ENCODE measurements around the gene PGLYRP4.

PGLYRP4 gene, protein sequence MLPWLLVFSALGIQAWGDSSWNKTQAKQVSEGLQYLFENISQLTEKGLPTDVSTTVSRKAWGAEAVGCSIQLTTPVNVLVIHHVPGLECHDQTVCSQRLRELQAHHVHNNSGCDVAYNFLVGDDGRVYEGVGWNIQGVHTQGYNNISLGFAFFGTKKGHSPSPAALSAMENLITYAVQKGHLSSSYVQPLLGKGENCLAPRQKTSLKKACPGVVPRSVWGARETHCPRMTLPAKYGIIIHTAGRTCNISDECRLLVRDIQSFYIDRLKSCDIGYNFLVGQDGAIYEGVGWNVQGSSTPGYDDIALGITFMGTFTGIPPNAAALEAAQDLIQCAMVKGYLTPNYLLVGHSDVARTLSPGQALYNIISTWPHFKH

DNA sequence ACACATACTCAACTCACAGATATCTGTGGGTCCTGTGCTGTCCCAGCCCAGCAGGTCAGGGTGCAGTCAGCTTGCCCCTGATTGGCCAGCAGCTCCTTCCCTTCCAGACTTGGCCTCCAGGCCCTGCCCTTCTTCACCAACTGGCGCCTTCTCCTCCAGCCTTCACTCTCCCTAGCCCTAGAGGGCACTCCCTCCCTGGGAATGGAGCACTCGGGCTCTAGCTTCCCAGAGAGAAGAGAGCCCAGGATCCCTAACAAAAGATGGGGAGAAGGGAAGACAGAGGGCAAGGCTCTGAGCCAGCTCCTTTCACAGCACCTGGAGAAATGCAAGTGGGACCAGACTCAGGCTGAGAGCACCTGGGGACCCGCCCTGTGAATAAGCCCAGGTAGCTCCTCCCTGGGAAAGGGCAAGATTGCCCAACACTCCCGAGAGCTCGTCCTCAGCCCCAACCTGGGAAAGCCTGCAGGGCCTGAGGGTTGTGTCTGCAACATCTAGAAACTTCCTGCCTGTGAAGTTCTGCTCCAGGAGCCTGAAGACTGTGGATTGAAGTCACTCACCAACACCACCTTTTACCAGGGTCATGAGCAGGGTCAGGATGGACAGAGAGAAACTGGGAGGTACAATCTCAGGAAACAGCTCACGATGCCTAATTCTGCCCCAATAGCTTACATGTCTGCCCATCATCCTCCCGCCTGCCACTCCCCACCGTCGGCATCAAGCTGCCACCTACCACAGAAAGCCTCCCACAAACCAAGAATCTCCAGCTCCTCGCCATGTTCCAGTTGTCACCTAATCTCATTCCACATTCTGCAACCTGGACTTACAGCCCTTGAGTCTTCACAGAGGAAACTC is at the start of gene PGLYRP4:
PGLYRP4 (minus strand) TSS at position 331 of the 852 bp plus-strand sequence. CDS start 909 bp downstream, outside the sequence.
- no peak for DNase-seq

DNA sequence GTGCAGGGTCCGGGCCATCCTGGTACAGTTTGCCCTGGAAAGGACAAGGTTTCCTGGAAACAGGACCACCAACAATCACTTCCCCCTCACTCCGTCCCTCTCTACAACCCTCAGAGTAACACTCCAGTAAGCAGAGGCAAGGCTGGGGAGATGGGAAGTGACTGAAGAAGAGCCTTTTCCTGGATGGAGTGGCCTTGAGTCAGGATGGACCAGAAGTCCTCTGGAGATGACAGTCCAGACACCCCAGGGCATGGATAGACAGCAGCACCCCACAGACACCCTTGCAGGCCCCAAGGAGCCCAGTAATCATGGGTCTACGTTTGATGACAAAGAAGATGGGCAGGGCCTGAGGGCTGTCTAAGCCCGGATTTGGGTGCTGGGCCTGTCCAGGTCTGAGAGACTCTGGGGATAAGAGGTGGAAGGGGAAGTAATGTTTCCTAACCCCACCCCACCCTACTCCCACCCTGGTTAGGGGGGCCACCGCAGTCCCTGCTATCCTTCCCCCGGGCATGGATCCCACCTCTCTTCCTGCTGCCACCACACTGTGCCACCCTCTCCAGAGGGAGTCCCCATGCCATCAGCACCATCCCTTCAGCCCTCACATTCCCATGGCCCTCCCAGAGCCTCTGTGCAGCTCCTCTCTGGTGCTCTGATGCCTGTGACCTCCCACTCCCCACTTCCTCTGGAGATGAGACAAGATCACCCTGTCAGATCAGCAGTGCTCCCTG is 49.4 kb upstream of the PGLYRP4 start:
- no peak for DNase-seq

DNA sequence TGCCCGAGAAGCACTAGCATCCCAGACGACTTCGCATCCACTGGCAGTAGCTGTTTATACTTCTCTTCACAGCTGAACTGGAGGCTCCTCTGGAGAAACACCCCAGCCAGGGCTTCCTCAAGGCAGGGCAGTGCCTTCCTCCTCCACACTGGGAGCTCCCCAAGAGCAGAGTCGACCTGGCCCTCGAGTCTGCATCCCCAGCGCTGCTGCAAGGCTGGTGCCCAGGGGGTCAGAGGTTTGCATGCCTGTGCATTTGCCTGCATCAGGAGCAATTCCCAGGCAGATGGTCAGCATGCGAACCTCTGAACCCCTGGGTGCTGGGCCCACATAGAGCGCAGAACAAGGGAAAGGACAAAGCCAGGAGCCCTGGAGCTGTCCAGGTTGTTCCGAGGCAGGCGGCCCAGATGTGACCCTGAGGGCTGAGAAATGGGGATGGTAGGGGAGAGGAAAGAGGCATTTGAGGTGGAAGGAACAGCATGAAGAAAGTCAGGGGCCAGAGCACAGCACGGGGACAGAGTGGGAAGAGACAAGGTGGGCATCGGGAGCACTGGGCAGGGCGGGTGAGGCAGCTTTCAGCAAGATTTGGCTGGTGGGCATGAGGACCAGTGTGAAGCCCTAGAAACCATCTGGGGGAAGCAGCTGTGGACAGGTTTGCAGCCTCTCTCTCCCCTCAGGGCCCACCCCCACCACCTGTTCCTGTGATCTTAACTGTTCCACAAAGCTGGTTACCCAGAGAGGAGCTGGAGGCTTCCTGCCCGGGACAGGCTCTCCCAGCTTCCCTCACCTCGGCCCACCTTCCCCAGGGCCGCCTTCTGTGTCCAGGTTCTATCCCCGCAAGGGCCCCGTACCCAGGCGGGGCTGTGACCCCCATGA is 48.6 kb upstream of the PGLYRP4 start:
- DNase-seq: no peak

DNA sequence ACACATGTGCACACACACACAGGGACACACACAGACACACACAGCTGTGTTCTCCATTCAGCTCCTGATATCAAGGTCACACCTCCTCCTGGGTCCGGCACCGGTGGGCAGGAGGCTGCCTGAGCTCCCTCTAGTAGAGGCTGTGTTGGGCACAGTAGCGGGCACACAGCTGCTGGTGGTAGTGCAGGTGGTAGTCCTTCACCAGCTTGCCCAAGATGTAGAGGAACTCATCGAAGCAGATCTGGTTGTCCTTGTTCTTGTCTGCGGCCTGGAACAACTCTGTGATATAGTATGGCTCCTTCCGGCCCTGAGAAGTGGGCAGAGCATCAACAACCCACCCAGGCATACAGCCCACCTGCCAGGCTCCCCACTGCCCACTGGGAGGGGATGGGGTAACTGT is 47.8 kb upstream of the PGLYRP4 start:
- no peak for DNase-seq

DNA sequence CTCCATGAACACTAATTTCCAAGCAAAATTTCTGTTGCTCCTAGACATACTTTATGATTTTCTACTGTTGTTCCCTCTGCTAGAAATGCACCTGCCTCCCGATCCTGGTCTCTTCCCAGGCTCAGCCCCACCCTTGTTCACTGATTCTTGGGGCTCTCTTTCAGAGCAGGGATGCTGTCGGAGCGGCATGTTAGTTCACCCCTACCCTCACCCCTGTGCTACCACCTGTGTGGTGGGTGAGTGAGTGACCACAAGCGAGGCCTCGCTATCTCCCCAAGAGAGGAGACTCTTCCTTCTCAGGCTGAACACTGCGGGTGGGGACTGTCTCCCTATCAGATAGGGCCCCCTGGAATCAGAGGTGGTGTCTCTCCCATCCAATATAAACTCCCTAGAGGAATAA is 47.1 kb upstream of the PGLYRP4 start:
- no peak for DNase-seq

DNA sequence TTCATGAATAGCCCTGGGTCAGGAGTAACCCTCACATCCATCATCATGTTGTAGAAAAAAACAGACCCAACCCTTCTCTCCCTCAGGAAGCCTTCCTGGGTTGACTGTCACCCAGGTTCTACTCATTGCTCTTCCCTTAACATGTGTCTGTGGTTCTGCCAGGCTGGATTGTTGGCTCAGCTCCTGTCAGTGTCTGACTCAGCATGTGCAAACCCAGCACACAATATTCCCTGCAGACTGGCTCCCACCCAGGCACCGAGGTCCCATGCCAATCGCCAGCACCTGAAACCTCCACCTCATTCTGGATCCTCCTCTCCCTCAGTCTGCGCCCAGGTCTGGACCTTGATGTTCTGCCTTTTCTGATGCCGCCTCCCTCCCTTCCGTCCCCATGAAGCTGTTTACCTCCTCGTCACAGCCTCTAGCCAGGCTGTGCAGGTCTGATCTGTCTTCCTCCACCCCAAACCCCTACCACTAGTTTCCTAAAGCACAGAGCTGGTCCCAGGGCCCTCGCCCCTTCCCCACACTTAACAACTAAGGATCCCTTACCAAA is 46.6 kb upstream of the PGLYRP4 start:
- DNase-seq: no peak

DNA sequence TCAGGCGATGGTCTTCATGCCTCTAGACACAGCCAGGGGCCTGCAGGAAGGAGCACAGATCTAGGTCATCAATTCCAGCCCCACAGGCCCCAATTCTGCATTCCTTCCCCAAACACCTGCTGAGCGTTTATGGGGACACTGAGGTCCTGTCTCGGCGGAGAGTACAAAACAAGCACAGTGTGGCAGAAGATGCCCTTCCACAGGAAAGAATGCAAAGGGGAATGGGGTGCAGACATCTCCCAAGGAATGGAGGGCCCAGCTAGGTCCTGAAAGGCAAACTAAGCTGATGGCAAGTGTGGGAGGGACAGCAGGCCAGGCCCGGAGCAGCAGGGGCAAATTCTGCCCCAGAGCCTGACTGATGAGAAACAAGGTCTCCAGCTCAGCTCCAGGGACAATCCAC is 45.8 kb upstream of the PGLYRP4 start:
- no peak for DNase-seq

DNA sequence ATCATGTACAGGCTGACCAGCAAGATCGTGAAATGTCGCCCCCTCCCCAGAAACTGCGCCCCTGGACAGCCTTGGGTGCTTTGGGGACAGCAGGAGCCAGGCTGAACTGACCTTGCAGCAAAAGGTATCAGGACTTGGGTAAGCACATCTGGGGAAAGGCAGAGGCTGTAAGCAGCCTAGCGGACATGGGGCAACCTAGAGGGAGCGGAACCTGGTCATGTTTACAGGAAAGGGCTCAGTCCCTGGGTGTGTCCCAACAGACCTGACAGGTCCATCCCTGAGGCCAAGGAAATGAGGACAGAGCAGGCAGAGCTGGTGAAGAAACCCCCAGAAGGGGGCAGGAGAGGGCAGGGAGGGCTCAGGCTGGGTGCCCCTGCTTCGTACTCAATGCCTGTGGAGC is 45.3 kb upstream of the PGLYRP4 start:
- no peak for DNase-seq

DNA sequence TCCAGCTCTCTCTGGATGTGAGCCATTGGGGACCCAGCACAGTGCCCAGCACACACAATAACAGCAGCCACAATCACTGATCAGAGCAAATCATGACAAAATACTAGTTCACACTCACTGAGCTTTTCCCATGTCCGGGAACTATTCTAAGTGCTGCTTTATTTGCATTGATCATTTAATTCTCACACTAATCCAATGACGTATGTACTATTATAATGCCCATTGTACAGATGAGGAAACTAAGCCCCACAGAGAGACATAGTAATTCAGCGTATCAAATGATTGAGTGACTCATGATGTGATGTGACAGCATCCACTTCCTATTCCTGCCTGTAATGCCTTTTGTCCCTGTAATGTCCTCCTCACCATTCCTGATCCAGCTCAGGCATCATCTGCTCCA is 44.2 kb upstream of the PGLYRP4 start:
- peak; percentile 2 for DNase-seq

DNA sequence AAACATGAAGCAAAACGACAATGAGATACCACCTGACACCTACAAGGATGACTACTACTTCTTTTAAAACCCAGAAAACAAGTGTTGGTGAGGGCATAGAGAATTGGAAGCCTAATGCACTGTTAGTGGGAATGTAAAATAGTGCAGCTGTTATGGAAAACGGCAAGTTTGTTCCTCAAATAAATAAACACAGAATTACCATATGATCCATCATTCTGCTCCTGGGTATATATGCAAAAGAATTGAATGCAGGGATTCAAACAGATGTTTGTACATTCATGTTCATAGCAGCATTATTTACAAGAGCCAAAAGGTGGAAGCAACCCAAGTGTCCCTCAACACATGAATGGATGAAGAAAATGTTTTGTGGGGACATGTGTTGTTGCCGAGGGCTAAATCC is 43.6 kb upstream of the PGLYRP4 start:
- DNase-seq: no peak

DNA sequence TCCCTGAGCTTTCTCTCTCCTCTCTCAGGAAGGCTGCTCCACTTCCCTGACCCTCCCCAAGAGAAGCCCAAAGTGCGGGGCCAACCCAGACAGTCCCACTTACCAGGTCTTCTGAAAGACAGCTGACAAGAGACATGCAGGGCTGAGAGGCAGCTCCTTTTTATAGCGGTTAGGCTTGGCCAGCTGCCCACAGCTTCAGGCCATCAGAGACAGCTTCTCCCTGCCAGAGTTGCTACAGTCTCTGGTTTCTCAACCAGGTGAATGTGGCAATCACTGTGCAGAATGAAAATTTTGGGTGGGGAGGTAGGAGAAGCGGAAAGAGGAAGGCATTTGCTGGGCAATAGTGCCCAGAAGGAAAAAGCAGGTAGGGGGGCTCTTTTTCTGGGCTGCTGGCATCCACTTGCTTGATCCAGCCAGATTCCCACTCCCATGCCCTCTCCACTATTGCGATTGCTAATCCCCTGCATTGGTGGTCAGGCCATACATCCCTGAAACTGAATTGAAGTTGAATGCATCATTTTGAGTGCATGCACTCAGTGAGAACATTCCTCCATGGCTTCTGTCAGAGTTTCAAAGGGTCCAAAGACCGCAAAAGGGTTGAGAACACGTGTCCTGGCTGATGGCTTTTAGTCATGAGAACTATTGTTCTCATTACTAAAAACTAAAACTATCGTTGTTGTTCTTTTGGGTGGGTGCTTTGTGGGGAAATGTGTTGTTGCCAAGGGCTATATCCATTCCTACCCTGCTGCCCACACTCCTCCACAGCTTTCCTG is 42.5 kb upstream of the PGLYRP4 start, which contains the start of gene S100A8:
S100A8 (minus strand) TSS at position 136 of the 773 bp plus-strand sequence. CDS start 538 bp downstream, outside the sequence.
- DNase-seq: no peak

DNA sequence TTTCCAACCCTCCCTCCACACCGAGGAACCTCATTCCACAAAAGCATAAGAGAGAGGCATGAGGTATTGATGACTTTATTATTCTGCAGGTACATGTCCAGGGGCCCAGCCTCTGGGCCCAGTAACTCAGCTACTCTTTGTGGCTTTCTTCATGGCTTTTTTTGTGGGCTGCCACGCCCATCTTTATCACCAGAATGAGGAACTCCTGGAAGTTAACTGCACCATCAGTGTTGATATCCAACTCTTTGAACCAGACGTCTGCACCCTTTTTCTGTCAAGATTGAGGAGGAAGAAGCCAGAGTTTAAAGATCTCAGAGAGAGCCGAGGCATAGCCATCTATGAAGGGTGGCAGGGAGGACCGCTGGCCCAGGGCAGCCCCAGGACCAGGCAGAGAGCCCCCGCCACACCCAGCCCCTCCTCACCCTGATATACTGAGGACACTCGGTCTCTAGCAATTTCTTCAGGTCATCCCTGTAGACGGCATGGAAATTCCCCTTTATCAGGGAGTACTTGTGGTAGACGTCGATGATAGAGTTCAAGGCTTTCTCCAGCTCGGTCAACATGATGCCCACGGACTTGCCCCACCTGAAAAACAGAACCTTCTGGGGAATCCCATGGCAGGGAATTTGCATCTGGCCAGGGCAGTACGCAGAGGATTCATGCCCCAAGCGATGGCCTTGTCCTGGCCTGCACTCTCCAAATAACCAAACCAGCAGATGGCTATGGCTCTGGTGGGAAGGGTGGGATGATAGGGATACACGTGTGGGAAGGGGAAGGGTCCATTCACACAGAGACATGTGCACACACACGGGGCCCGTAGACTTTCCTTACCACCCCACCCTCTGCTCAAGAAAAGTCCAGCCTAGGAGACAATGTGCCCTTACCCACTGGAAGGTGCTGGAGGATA is 41.6 kb upstream of the PGLYRP4 start:
- no peak for DNase-seq

DNA sequence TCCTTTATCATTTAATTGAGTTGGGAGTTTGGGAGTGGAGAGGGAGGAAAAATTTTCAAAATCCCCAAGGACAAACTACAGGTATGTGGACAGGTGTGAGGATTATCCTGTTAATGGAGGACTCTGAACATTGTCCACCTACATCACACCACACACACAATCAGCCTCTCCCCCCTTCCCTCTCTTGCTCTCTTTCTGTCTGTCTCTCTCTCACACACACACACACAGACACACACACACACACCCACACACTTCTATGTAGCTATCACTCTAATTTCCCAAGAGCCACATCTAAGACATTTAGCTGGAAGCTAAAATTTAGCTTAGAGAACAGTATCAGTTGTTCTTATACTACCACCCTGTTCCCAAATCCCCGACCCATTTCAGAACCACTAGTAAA is 40.8 kb upstream of the PGLYRP4 start:
- no peak for DNase-seq

DNA sequence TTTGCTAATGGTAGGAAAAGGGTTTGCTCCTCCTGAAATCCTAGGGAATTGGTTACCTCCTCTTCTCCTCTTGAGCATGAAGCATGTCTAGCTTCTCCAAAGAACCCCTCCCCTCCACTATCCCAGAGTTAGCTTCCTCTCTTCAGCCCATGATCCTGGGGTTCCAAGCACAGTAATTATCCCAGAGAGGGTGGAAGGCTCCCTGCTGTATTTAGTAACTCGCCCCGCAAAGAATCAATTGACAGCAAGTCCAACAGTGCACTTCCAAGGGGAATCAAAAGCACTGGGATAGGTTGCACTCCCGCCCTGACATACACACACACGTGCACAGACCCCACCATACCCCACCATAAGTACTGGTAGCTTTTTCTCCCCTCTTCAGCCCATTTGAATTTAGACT is 39.1 kb upstream of the PGLYRP4 start:
- DNase-seq: no peak

DNA sequence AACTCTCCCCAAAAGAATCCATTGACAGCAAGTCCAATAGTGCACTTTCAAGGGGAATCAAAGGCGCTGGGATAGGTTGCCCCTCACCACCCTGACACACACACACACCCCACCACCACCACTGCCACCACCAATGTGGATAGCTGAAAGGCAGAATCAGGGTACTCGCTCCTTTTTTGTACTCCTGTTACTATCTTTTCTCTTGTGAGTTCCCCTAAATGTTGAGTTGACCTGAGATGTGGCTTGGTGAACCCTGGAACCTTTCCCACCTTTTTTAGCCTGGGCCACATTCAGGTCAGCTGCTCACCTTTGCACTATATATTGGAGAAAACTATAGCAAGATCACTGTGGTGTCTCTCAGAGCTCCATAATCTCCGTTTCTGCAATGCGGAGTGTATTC is 38.4 kb upstream of the PGLYRP4 start:
- DNase-seq: no peak

DNA sequence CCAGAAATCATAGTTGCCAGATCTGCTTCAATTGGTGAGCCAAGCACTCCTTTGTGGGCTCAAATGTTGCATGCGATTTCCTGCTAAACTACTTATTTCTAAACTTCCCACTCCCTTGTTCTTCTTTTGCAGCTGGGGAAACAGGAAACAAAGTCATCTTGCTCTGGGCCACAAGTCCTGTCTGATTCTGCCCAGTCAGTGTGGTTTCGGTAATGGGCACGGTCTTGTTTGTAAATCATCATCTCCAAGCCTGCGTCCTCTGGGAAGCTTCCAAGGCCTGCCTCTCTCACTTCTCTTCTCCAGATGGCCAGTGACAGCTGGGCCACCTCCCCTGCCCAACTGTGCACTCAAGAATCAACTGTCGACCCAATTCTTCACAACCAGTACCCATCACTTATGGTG is 37.9 kb upstream of the PGLYRP4 start:
- DNase-seq: no peak

DNA sequence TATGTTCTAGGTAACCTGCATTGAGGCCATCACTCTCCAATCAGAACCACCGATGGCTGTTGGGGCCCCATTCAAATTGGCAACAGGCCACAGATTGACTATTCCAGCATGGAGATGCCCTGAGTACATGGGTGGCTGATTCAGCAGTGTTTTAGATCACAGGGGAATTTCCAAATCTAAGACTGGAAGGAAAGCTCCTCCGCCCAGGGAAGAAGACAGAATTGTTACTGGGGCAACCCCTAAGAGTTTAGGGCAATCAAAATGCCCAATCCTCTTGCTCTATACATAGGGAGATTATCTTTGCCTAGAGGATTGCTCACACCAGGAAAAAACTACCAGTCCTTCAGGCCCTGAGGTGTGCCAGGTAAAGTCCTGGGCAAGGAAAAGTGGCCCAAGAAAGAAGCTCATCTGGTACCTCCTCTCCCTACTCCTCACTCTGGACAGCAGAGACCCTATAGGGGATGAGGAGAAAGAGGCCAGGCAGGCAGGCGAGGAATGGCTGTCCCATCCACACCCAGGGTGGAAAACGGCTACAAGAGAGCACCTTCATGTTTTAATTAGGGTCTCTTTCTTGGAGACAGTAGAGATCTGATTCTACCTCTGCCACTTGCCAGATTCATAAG is 36.4 kb upstream of the PGLYRP4 start:
- no peak for DNase-seq

DNA sequence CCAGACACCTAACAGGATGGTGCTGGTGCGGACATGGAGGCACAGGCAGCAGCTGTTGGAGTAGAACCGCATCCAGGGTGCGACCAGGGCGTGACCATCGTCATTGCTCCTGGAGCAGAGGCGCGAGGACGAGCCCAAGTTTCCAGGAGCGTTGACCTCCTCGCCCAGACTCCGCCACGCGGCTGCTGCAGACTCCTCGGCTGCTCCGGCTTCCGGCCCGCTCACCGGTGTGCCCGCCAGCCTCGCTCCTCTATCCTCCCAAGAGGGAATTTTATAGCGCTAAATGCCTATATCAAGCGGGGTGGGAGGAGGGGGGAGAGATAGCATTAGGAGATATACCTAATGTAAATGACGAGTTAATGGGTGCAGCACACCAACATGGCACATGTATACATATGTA is 32.1 kb upstream of the PGLYRP4 start:
- DNase-seq: no peak

DNA sequence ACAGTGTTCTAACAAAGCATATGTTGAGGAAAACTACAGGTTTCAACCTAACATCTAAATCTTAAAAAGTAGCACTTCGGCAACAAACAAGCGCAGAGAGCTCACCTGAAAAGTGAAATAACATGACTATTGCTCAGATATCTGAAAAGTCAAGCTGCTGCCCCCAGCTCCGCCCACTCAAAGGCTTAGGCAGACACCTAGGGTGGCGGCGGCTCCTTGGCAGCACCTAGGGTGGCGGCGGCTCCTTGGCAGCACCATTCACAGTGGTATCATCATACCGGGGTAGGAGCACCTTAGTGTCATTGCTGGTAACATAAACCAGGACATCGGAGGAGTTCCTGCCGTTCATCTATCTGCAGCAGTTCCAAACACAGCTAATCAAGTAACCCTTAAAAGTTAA is 30.9 kb upstream of the PGLYRP4 start:
- no peak for DNase-seq

DNA sequence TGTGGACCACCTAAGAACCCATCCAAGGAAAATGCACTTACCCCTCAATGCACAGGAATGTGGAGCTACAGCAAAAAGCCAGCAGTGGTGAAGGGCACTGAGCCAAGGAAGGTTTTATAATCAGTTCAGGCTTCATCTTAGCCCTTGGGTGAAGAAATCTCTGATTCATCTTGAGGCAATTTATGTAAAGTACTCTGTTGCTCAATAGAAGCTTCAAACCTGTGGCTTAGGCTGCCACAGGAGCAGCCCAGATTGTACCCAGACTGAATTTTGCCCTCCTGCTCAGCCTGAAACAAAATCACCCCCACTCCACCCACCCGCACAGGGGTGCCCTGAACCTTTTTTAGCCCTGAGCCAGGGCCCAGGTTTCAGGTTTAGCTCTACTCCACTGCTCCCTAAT is 26.9 kb upstream of the PGLYRP4 start, which contains the start of gene S100A12:
S100A12 (minus strand) TSS at position 111 of the 400 bp plus-strand sequence. CDS start 1,029 bp downstream, outside the sequence.
- DNase-seq: no peak
